Measurements from ENCODE around the gene CD151. TPM values are rescaled to one million over a fixed set of nuclear protein-coding genes. Genes with fewer than 3 reads are reported as not detected.

CD151 gene
- polyA plus RNA-seq, 1 of the 3 experiments (the other 2 are of a cell fraction), result 922 TPM

- TF ChIP-seq FOSL2 (IDR thresholded peaks at IDR 0.05; ENCODE audit: borderline replicate concordance, low read depth) (peak; percentile 95), RCOR1 (IDR thresholded peaks at IDR 0.05; ENCODE audit: low read length) (no peak), MEF2A (IDR thresholded peaks at IDR 0.05; ENCODE audit: borderline replicate concordance, low read depth) (no peak), EP300 (IDR thresholded peaks at IDR 0.05; ENCODE audit: borderline replicate concordance in 1 of 2, low read depth in 1 of 2, low read length in 1 of 2) (peak in 1 of 2 experiments; percentile 80; a peak in 1 of 4 replicates), USF1 (IDR thresholded peaks at IDR 0.05; ENCODE audit: borderline replicate concordance, low read depth) (no peak), MAX (IDR thresholded peaks at IDR 0.05; ENCODE audit: low read depth) (peak; percentile 76; the same call in 1 of the 2 replicates), POLR2AphosphoS5 (IDR thresholded peaks at IDR 0.05; ENCODE audit: low read depth, low read length) (peak; percentile 64), CHD2 (IDR thresholded peaks at IDR 0.05; ENCODE audit: low read length, partially characterized antibody) (no peak), ZBTB33 (IDR thresholded peaks at IDR 0.05; ENCODE audit: borderline replicate concordance, low read depth) (peak; percentile 70; the same call in 1 of the 2 replicates)
These were observed 1.9 kb downstream of the CD151 start (continued) for GRCh38 chr11:834371-835316.

GRCh38 chr11:836274-836673 is 3.5 kb downstream of the CD151 start:
- Histone ChIP-seq H3K9ac (no peak overlapping the region), H3K27ac (ENCODE audit: low read depth in 2 of 2, low read length in 1 of 2) (peak overlapping the region in 1 of 2 experiments; percentile 32; a peak in 1 of 4 replicates), H3K4me1 (ENCODE audit: control insufficient read depth in 1 of 2, insufficient read depth in 2 of 2, low read depth in 1 of 2, low read length in 1 of 2) (peaks cover 10 to 39% of the 10 kb centered on the region in 2 experiments; a peak in 3 of 4 replicates), H3K9me3 (no peaks in the 10 kb centered on the region), H3F3A (replicated peaks; ENCODE audit: insufficient read depth) (peaks cover 50% of the 10 kb centered on the region), H3K79me2 (ENCODE audit: insufficient read depth) (peaks cover 85% of the 10 kb centered on the region), H4K20me1 (ENCODE audit: insufficient read depth) (peaks cover 59% of the 10 kb centered on the region), H3K27me3 (ENCODE audit: insufficient read depth) (no peaks in the 10 kb centered on the region), H2AFZ (ENCODE audit: low read depth) (no peak overlapping the region), H3K36me3 (replicated peaks in 1 of 2; ENCODE audit: control insufficient read depth in 1 of 2, insufficient read depth in 2 of 2, low read length in 1 of 2) (peaks cover 17 to 45% of the 10 kb centered on the region in 2 experiments), H3K4me2 (no peak overlapping the region; the same call in 1 of the 2 replicates), H3K9me2 (no peaks in the 10 kb centered on the region), H3K4me3 (ENCODE audit: low read depth in 2 of 2, low read length in 1 of 2) (no peak overlapping the region)
- WGBS (ENCODE audit: low lambda C conversion rate), result 95% methylated on average over 9 of the region's 14 CpGs
- POLR2A ChIA-PET, result no interaction called here
- CTCF ChIA-PET, result interaction anchor here (3.8 kb wide), 1 partner anchor 12 kb away, joined by 21 read pairs; no protein-coding TSS in a partner anchor
- TF ChIP-seq PBX3 (IDR thresholded peaks at IDR 0.05) (no peak), TCF12 (IDR thresholded peaks at IDR 0.05) (no peak)
- no peak for DNase-seq

All from SK-N-SH (cell line).